ENCODE measurements around the gene MYO15B.
"Not testable (repeated sequence)": the region's sequence is repeated elsewhere in the genome, so short reads cannot be mapped to it uniquely, and the experiment has no call there.

Gene MYO15B

GRCh38 chr17:75626496-75627038, 39.0 kb downstream of the MYO15B start:
- DNase-seq, result no peak

DNA sequence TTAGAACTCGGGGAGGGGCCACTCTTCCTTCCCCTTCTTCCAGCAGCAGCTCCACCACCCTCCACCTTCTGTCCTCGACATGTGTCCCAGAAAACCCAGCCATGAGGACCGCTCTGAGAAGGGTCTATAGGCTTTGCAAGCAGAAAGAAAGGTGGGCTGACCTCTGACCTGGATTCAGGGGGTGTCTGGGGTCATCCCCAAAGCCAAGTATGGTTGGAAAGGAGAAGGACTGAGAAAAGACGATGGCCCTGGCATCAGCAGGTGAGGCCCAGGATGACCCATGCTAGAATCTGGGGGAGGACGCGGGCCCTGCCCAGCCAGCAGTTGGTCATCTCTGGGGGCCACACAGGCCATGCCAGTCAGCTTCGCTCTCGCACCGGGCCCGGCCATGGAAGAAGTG, 39.5 kb downstream of the MYO15B start:
- DNase-seq, result no peak

- DNase-seq, result no peak
Observed at GRCh38 chr17:75628425-75628824, 40.8 kb downstream of the MYO15B start.

GRCh38 chr17:75629157-75629556, 41.6 kb downstream of the MYO15B start:
- no peak for DNase-seq

GRCh38 chr17:75630071-75630917, 42.7 kb downstream of the MYO15B start:
- no peak for DNase-seq

DNA sequence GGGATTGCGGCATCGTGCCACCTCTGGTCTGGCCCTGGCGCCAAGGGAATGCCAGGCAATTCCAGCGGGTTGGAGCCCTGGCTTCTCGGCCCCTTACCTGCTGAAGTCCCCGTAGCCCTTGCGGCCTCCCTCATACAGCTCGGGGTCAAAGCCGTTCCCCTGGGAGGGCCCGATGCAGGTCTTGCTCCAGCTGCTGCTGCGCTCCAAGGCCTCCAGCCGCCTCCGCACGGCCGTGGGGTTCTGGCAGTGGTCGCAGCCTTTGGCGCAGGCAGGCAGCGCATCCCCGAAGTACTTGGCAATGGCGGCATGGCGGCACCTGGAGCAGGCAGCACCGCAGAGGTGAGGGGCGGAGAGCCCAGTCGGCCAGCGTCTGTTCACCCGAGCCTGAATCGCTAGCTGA, 43.8 kb downstream of the MYO15B start:
- DNase-seq, result no peak

DNA sequence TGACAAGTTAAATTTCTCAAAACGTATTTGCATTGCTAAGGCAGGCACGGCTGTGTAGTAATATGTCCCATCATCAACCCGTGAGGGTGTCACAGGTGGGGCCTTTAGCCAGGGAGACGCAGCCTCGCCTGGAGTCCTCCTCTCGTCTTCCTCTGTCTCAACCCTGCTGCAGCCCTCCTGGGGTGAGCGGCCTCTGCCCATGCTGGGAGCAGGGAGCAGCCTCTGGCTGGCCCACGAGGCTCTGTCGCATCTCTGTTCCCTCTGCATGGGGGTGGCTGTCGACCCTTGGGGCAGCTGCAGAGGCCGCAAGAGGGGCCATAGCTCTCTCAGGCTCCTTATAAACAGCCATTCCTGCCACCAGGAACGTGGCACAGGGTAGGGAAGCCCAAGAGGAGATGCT, 44.8 kb downstream of the MYO15B start:
- no peak for DNase-seq

DNA sequence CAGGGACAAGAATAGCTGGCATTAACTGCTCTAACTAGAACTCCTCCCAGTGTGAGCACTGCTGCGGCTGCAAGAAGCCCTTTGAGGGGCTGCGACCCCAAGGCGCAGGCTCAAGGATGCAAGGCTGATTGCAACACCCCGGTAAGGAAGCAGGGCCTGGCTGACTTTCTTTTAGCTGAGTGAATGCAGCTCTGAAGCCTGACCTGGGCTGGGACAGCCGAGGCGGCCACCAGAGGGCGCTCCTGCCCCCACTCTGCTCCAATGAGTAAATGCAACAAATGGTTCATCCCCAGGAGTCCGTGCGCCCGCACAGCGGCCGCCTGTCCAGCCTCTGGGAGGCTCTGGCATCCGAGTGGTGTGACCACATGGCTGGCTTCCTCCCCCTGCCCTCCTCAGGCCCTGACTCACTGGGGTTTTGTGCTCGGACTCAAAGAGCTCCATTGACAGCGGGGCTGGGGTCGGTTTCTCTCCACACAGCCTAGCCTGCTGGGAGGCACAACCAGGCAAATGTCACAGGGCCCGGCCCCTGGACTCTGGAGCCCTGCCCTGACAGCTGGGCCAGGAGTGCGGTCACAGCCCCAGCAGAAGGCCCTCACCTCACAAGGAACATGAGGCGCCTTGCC, 45.4 kb downstream of the MYO15B start, which contains the start of gene SMIM5:
TSS of gene SMIM5 (plus strand) at position 572 of the 623 bp plus-strand sequence. CDS start 6,768 bp downstream, outside the sequence.
- DNase-seq, result peak; percentile 76

DNA sequence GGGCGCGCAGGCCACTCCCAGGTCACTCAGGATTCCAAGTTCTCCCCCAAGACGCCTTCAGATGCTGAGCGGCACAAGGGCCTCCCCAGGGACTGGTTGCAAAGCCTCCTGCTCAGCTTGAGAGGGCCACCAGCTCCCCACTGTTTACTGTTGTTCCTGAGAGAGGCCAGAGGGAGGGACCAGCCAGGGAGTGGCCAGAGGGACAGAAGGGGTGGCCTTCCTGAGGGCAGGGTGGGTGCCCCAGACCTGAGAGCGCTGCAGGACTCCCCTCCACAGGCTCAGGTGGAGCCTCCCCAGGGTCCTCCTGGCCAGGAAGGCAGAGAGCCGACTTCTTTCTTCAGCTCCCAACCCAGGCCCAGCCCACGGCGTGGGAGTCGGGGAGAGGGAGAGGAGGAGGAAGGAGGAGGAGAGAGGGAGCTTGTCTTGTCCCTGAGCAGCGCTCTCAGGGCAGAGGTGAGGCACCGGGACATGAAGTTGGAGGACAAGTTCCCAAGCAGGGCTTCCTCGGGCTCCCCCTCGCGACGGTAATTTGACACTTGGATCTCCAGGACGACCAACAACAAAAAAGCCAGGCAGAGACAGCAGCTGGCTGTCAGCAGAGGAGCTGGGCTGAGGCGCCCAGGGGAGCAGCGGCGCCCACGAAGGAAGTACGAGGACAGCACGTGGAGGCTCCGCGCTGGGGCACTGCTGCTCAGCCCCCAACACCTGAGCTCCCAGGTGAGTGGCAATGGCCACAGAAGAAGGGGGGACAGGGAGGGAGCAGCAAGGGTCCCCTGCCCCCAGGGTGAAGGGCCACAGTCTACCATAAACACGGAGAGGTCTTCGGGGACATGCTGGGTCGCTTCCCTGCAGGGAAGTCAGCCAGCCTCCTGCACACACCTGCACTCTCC, 46.1 kb downstream of the MYO15B start:
- peak; percentile 85 for DNase-seq

- no peak for DNase-seq
Observed at GRCh38 chr17:75634376-75634740, 46.8 kb downstream of the MYO15B start.

- DNase-seq, result no peak
Observed at GRCh38 chr17:75634754-75635609, 47.4 kb downstream of the MYO15B start.

DNA sequence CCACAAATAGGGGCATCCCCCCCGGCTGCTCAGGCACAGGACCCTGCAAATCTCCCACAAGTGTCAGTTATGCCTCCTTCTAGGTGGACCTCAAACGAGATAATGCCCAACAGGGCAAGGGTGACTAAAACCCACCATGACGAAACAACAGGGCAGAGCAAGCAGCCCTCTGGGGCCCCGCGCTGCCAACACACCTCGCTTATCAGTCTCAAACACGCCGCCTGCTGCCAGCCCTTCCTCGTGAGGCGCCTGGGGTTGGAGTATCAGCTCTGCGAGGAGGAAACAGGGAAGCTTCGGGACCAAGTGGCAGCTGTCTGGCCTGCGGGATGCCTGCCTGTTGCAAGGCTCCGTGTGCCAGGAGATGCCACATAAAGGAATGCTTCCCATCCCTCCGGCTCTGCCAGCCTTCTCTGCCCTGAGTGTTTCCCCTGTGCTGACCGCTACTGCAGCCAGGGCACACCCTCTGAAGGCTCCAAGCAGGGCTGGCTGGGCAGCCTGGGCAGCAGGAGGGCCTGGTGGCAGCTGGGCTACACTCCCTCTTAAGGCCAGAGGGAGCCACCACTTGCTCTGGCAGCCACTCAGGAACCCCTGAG, 48.1 kb downstream of the MYO15B start:
- DNase-seq, result no peak

- DNase-seq, result no peak
Observed at GRCh38 chr17:75636381-75637142, 49.0 kb downstream of the MYO15B start.

GRCh38 chr17:75637143-75637538, 49.5 kb downstream of the MYO15B start:
- DNase-seq, result no peak

- no peak for DNase-seq
Observed at GRCh38 chr17:75637551-75637950, 50.0 kb downstream of the MYO15B start.

GRCh38 chr17:75638039-75638438, 50.4 kb downstream of the MYO15B start:
- DNase-seq, result not testable (repeated sequence)

- no peak for DNase-seq
Observed at GRCh38 chr17:75638893-75639292, 51.3 kb downstream of the MYO15B start.

DNA sequence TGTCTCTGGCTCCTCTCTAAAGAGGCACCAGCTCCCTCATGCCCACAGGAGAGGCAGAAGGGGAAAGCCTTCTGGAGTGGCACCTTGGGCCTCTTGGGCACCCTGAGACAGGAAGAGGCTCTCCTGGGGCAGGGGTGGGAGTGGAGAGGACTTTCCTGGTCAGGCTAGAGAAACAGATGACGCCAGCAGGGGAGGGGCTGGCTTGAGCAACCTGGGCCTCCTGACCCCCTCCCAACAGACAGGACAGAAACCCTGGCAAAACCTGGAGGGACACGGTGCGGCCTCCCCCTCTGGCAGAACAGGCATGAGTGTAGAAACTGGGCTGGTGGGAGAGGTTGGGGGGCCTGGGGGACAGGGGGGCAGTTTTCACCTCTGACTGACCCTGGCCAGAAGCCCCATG, 51.7 kb downstream of the MYO15B start:
- no peak for DNase-seq

GRCh38 chr17:75639771-75640555, 52.4 kb downstream of the MYO15B start:
- DNase-seq, result no peak

DNA sequence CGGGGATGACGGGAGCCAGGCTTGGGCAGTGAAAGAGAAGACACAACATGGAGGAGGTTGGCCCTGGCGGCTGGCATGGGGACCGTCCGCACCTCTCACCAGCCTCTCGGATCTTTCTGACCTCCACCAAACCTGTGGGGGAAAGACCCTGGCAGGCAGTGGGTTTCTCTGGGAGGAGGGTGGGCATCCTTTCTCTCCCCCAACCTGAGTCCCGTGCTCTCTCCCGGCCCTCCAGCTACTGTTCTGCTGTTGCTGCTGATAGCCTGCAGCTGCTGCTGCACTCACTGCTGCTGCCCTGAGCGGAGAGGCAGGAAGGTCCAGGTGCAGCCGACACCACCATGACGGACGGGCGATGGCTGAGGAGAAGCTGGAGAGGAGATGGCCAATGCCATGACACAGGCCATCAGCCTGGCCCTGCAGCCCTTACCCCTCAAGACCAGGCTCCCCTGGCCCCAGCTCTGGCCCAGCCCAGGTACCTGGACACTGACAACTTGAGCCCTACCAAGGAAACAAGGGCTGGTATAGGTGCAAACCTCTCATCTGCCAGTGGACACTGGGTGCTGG, 53.0 kb downstream of the MYO15B start:
- no peak for DNase-seq
